Chondrocyte (in vitro differentiated cells): ENCODE results near the gene ST13. TPM values are rescaled to one million over a fixed set of nuclear protein-coding genes. Genes with fewer than 3 reads are reported as not detected.

ENCODE experiments used
- DNase-seq: peaks from one replicate; pipeline ENCODE4 v3.0.0; 2021; ENCODE audit warnings: mixed read lengths, low spot score
- H3K27ac Mint-ChIP-seq: one replicate; pipeline ENCODE4 v1.8.0; 2021; ENCODE audit warnings: mild to moderate bottlenecking, moderate library complexity, mixed read lengths; ENCODE audit not compliant: unreplicated experiment
- H3K27me3 Mint-ChIP-seq: 2 replicates; pipeline ENCODE4 v1.8.0; 2021; ENCODE audit warnings: low read depth, mixed read lengths
- H3K36me3 Mint-ChIP-seq: 2 replicates; pipeline ENCODE4 v1.8.0; 2021; ENCODE audit warnings: low read depth, mixed read lengths
- H3K4me1 Mint-ChIP-seq: 2 replicates; pipeline ENCODE4 v1.8.0; 2021; ENCODE audit warnings: low read depth, mild to moderate bottlenecking, mixed read lengths
- H3K4me3 Mint-ChIP-seq: one replicate; pipeline ENCODE4 v1.8.0; 2021; ENCODE audit warnings: mild to moderate bottlenecking, moderate library complexity, mixed read lengths; ENCODE audit not compliant: unreplicated experiment
- H3K9me3 Mint-ChIP-seq: 2 replicates; pipeline ENCODE4 v1.8.0; 2021; ENCODE audit warnings: low read depth, mixed read lengths
- total RNA-seq: library from RNA; stranded (reverse); gene quantifications from 3 replicates; pipeline ENCODE4 v1.2.1, GENCODE V29; 2021
- TF ChIP-seq, protein P1 (sequence below): fragments of 200-600 bp; sonication (generic); IDR thresholded peaks from 2 replicates; pipeline ENCODE4 v1.5.0; 2021; ENCODE audit warnings: antibody characterized with exemption, mild to moderate bottlenecking, moderate library complexity

ST13 gene
- total RNA-seq, 1 donor from 2014 or later, result 207 TPM

DNA sequence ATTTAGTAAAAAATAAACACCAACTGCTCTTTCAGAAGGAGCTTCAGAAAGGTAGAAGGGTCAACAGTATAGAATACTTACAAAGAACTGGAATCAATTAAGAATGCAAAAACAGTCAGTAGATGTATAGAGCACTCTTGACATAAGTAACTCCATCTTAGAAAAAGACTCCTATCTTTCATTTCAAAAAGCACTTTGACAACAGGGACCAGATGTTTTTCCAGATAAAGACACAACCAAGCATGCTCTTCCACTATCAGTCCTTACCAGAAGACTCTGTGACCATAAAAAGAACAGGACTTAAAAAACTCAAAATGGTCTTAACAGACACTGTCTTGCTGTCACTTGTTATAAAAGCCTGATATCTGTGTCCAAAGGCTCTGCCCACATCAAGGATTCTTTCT is 42.5 kb downstream of the ST13 start:
- DNase-seq, result no peak
- Mint-ChIP-seq H3K36me3 (no peaks in the 10 kb centered on the region), H3K4me3 (no peak overlapping the region), H3K4me1 (peaks cover 24% of the 10 kb centered on the region), H3K9me3 (no peaks in the 10 kb centered on the region), H3K27me3 (no peaks in the 10 kb centered on the region), H3K27ac (no peak overlapping the region)
- TF ChIP-seq, protein P1, sequence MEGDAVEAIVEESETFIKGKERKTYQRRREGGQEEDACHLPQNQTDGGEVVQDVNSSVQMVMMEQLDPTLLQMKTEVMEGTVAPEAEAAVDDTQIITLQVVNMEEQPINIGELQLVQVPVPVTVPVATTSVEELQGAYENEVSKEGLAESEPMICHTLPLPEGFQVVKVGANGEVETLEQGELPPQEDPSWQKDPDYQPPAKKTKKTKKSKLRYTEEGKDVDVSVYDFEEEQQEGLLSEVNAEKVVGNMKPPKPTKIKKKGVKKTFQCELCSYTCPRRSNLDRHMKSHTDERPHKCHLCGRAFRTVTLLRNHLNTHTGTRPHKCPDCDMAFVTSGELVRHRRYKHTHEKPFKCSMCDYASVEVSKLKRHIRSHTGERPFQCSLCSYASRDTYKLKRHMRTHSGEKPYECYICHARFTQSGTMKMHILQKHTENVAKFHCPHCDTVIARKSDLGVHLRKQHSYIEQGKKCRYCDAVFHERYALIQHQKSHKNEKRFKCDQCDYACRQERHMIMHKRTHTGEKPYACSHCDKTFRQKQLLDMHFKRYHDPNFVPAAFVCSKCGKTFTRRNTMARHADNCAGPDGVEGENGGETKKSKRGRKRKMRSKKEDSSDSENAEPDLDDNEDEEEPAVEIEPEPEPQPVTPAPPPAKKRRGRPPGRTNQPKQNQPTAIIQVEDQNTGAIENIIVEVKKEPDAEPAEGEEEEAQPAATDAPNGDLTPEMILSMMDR, result no peak

DNA sequence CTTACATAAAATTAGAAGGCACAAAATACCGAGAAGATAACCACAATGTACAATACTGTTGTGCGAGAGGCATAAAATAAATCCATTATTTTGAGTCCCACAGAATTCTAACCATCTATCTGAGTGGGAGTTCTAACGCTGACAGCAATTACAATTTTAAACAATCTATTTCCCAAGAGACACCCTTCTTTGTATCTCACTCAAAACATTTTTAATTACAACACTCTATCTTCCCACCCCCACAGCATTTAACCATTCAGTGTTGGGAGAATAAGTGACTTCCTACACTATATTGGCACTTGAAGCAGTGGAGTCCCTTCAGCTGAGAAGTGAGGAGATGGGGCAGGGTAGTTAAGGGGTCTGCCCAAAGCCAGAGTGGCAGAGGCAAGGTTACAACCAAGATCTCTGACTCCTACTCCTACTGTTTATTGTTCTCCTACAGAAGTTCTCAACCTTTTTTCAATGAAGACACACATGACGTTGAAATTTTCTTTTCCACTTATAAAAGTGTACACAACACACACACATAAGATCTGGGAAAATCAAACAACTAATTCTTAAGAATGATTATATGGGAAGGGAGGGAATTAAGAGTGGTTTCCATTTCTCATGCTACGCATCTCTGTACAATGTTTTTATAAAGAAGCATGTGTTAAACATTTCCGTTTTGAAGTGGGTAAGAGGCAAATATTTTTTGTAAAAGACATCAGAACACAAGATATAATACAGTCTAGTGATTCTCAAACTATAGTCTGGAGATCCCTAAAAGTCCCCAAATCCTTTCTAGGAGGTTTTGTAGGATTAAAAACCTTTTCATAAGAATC is 48.2 kb downstream of the ST13 start:
- no peak for DNase-seq
- no peaks in the 10 kb centered on the region for H3K27me3 Mint-ChIP-seq
- H3K4me3 Mint-ChIP-seq, result peak overlapping the region; percentile 32
- peak overlapping the region; percentile 84 for H3K27ac Mint-ChIP-seq
- peaks cover 31% of the 10 kb centered on the region for H3K4me1 Mint-ChIP-seq
- TF ChIP-seq, protein P1, result no peak
- H3K9me3 Mint-ChIP-seq, result no peaks in the 10 kb centered on the region
- no peaks in the 10 kb centered on the region for H3K36me3 Mint-ChIP-seq

DNA sequence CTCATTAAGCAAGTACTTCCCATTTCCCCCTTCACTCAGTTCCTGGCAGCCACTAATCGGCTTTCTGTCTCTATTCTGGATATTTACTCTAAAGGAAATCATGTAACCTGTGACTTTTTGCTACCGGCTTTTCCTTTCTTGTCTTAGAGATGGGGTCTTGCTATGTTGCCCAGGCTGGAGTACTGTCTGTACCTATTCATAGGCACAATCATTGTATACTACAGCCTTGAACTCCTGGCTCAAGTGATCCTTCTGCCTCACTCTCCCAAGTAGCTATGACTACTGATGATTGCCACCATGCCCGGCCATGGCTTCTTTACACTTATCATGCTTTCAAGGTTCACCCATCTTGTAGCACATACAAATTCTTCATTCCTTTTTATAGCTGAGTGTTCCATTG is 49.7 kb downstream of the ST13 start:
- peaks cover 35% of the 10 kb centered on the region for H3K4me1 Mint-ChIP-seq
- no peaks in the 10 kb centered on the region for H3K9me3 Mint-ChIP-seq
- no peak for DNase-seq
- H3K4me3 Mint-ChIP-seq, result no peak overlapping the region
- H3K27me3 Mint-ChIP-seq, result no peaks in the 10 kb centered on the region
- TF ChIP-seq, protein P1, result no peak
- no peaks in the 10 kb centered on the region for H3K36me3 Mint-ChIP-seq
- no peak overlapping the region for H3K27ac Mint-ChIP-seq

DNA sequence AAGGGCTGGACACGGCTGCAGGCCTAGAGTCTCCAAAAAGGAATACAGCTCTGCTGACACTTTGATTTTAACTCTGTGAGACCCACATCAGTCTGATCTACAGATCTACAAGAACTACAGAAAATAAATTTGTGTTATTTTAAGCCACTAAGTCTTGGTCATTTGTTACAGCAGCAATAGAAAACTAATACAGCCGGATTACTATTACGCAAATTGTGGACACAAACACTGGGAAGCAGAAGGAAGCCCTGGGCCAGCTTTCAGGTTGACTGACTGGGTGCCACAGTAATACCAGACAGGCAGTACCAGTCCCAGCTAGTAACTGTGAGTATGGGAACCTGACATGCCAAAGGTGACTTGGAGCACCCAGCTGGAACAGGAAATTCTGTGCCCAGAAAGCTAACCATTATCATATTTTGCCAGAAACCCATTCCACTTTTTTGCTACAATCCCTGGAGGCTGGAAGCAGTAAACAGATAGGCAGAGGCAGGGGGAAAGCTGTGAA is 50.7 kb downstream of the ST13 start:
- Mint-ChIP-seq H3K27ac (no peak overlapping the region), H3K9me3 (no peaks in the 10 kb centered on the region), H3K4me1 (peaks cover 35% of the 10 kb centered on the region), H3K36me3 (no peaks in the 10 kb centered on the region), H3K27me3 (no peaks in the 10 kb centered on the region), H3K4me3 (no peak overlapping the region)
- TF ChIP-seq, protein P1, result no peak
- no peak for DNase-seq

DNA sequence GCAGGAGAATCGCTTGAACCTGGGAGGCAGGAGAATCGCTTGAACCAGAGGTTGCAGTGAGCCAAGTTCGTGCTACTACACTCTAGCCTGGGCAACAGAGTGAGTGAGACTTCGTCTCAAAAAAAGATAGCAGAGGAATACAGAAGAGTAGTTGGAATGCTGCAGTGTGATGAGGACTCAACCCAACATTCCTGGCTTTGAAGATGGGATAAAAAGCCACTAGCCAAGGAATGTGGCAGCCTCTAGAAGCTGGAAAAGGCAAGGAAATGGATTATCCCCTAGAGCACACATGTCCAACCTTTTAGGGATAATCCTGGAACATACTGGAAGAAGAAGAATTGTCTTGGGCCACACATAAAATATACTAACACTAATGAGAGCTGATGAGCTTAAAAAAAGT is 51.2 kb downstream of the ST13 start:
- no peak for DNase-seq
- H3K27ac Mint-ChIP-seq, result no peak overlapping the region

More for the DNA sequence above, 51.2 kb downstream of the ST13 start:
- H3K27me3 Mint-ChIP-seq, result no peaks in the 10 kb centered on the region
- H3K4me1 Mint-ChIP-seq, result peaks cover 35% of the 10 kb centered on the region
- TF ChIP-seq, protein P1, result no peak
- no peak overlapping the region for H3K4me3 Mint-ChIP-seq
- H3K9me3 Mint-ChIP-seq, result no peaks in the 10 kb centered on the region
- no peaks in the 10 kb centered on the region for H3K36me3 Mint-ChIP-seq
